PC-9 (cell line): ENCODE measurements around the gene CHI3L1. TPM values are rescaled to one million over a fixed set of nuclear protein-coding genes. Genes with fewer than 3 reads are reported as not detected.

ENCODE experiments used
- BruUV-seq: library from RNA; stranded (reverse); fragments of 400-500 nt; replicated peaks from 2 replicates; lab custom pipeline; 2021; lab: Mats Ljungman, UMichigan
- CTCF ChIA-PET: fragments of 300-600 bp; sonication (Branson Sonifier 250); formaldehyde crosslinking; loops from one replicate; lab custom pipeline; 2022; ENCODE audit warnings: antibody characterized with exemption; lab: Charles Lee
- POLR2A ChIA-PET: fragments of 300-600 bp; sonication (Branson Sonifier 250); formaldehyde crosslinking; loops from one replicate; lab custom pipeline; 2022; ENCODE audit warnings: antibody characterized with exemption; ENCODE audit not compliant: unreplicated experiment; lab: Charles Lee
- DNase-seq, 2 experiments: peaks; one replicate each; pipeline versions ENCODE4 v3.0.0 to v3.0.0-alpha.2; 2015 to 2022; ENCODE audit warnings: mixed read lengths in 1 of 2
- H2AFZ ChIP-seq: fragments of 200-600 bp; sonication (generic); 2 replicates; pipeline ENCODE4 v1.8.1; 2017; ENCODE audit warnings: antibody characterized with exemption
- H3F3A ChIP-seq: fragments of 200-600 bp; sonication (generic); 2 replicates; pipeline ENCODE4 v1.8.1; 2017; ENCODE audit warnings: antibody characterized with exemption, mild to moderate bottlenecking, low read depth; ENCODE audit not compliant: insufficient read depth
- H3K27ac ChIP-seq: fragments of 200-600 bp; sonication (generic); 2 replicates; pipeline ENCODE4 v1.6.1; 2016; ENCODE audit warnings: mixed run types
- H3K27me3 ChIP-seq: fragments of 200-600 bp; sonication (generic); 2 replicates; pipeline ENCODE4 v1.6.1; 2016; ENCODE audit warnings: low read depth, mixed run types; ENCODE audit not compliant: insufficient read depth
- H3K36me3 ChIP-seq: fragments of 200-600 bp; sonication (generic); 2 replicates; pipeline ENCODE4 v1.6.1; 2016; ENCODE audit warnings: low read depth, mixed run types
- H3K4me1 ChIP-seq: fragments of 200-600 bp; sonication (generic); replicated peaks from 2 replicates; pipeline ENCODE4 v1.6.1; 2016; ENCODE audit warnings: mixed run types; ENCODE audit not compliant: insufficient read depth
- H3K4me2 ChIP-seq: fragments of 200-600 bp; sonication (generic); 2 replicates; pipeline ENCODE4 v1.6.1; 2017; ENCODE audit warnings: mixed run types
- H3K4me3 ChIP-seq: fragments of 200-600 bp; sonication (generic); 2 replicates; pipeline ENCODE4 v1.6.1; 2016; ENCODE audit warnings: mixed run types
- H3K79me2 ChIP-seq: fragments of 200-600 bp; sonication (generic); 2 replicates; pipeline ENCODE4 v1.6.1; 2017; ENCODE audit warnings: low read depth, mixed run types
- H3K9me2 ChIP-seq: fragments of 200-600 bp; sonication (generic); 2 replicates; pipeline ENCODE4 v1.8.1; 2017; ENCODE audit warnings: mild to moderate bottlenecking; ENCODE audit not compliant: insufficient read depth
- H3K9me3 ChIP-seq: fragments of 200-600 bp; sonication (generic); 2 replicates; pipeline ENCODE4 v1.8.1; 2016; ENCODE audit warnings: low read depth; ENCODE audit not compliant: insufficient read depth
- H4K20me1 ChIP-seq: fragments of 200-600 bp; sonication (generic); 2 replicates; pipeline ENCODE4 v1.8.1; 2017; ENCODE audit not compliant: insufficient read depth
- CTCF ChIP-seq: fragments of 200-600 bp; sonication (generic); conservative IDR thresholded peaks from 2 replicates; pipeline ENCODE4 v1.6.1; 2017; ENCODE audit warnings: mixed run types, antibody characterized with exemption, mild to moderate bottlenecking, moderate library complexity
- EZH2 ChIP-seq: fragments of 200-600 bp; sonication (generic); IDR thresholded peaks from 2 replicates; pipeline ENCODE4 v1.8.0; 2017; ENCODE audit warnings: antibody characterized with exemption, low read depth
- intact Hi-C: fragments of 100-400 bp; cut with micrococcal nuclease; formaldehyde crosslinking; loops from one replicate; pipeline ENCODE4 v1.10.0; 2022; ENCODE audit not compliant: unreplicated experiment
- total RNA-seq: library from RNA; stranded (reverse); gene quantifications from 2 replicates; pipeline ENCODE4 v1.2.3, GENCODE V29; 2021

CHI3L1 gene
- total RNA-seq, 1 experiment from 2014 or later = not detected

- no peaks in the 10 kb centered on the region for H3F3A ChIP-seq
- intact Hi-C loops = no loop called here
- no peaks in the 10 kb centered on the region for H4K20me1 ChIP-seq
- no peak for TF ChIP-seq CTCF
- no peak for TF ChIP-seq EZH2
- H3K4me2 ChIP-seq = no peak overlapping the region
- ChIA-PET POLR2A (no interaction called here), CTCF (no interaction called here)
- H3K4me3 ChIP-seq = no peak overlapping the region
- H3K79me2 ChIP-seq = no peaks in the 10 kb centered on the region
- BruUV-seq = no TSS peak
- no peaks in the 10 kb centered on the region for H3K9me3 ChIP-seq
- H3K4me1 ChIP-seq = 0 out of 2 replicates have a peak, but pooled peaks cover under 1% of the 10 kb centered on the region
- no peak overlapping the region for H3K27ac ChIP-seq
- DNase-seq = no peak
- H3K36me3 ChIP-seq = no peaks in the 10 kb centered on the region
- H3K9me2 ChIP-seq = no peaks in the 10 kb centered on the region
- H3K27me3 ChIP-seq = no peaks in the 10 kb centered on the region
- no peak overlapping the region for H2AFZ ChIP-seq
Measured at GRCh38 chr1:203167026-203167912, 19.2 kb downstream of the CHI3L1 start.

GRCh38 chr1:203166192-203166940 is 20.1 kb downstream of the CHI3L1 start:
- no TSS peak for BruUV-seq

More at GRCh38 chr1:203166192-203166940, 20.1 kb downstream of the CHI3L1 start:
- Histone ChIP-seq H3K27ac (no peak overlapping the region), H3K36me3 (no peaks in the 10 kb centered on the region), H3K9me2 (no peaks in the 10 kb centered on the region), H3K4me1 (0 out of 2 replicates have a peak, but pooled peaks cover under 1% of the 10 kb centered on the region), H3K4me3 (no peak overlapping the region), H3F3A (no peaks in the 10 kb centered on the region), H3K9me3 (no peaks in the 10 kb centered on the region), H3K4me2 (no peak overlapping the region), H3K27me3 (no peaks in the 10 kb centered on the region), H3K79me2 (no peaks in the 10 kb centered on the region), H4K20me1 (no peaks in the 10 kb centered on the region), H2AFZ (no peak overlapping the region)
- ChIA-PET POLR2A (no interaction called here), CTCF (interaction anchor here (0.5 kb wide), 1 partner anchor 1127 kb away, joined by 3 read pairs; no protein-coding TSS in a partner anchor)
- DNase-seq = no peak
- no peak for TF ChIP-seq CTCF
- no peak for TF ChIP-seq EZH2
- intact Hi-C loops = no loop called here
